Measurements from ENCODE around the gene FLNC.

DNA sequence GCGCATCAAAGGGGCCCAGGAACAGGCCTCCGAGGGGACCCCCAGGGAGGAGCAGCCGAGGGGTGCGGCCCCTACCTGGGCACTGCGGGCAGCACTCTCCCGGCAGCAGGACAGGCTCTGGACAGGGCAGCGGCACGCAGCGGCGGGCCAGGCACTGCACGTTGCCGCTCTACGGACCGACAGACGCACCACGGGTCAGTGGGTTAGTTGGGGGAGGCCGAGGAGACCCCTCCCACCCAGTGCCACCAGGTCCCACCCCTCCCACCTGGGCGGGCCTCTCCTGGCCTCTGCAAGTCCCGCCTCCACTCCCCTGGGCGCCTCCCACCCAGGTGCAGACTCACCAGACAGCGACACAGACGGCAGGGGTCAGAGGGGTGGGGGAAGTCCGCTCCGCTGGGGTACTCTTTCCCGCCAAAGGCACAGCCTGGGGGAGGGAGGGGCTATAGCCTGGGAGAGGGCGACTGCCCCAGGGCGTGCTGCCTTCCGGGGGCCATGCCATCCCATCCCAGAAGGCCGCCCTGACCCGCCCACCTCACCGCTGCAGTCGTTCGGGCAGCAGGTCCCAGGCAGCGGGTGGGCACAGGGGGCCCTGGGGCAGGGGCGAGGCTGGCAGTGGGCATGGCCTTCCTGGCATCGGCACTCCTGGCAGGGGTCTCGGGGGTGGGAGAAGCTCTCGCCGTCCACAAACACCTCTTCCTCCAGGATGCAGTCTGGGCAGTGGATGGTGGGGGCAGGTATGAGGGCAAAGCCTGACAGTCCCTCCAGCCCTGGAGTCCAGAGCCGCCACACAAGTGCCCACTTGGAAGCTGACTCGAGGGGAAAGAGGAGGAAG lies 61.1 kb downstream of the FLNC start:
- TF ChIP-seq, protein P1, sequence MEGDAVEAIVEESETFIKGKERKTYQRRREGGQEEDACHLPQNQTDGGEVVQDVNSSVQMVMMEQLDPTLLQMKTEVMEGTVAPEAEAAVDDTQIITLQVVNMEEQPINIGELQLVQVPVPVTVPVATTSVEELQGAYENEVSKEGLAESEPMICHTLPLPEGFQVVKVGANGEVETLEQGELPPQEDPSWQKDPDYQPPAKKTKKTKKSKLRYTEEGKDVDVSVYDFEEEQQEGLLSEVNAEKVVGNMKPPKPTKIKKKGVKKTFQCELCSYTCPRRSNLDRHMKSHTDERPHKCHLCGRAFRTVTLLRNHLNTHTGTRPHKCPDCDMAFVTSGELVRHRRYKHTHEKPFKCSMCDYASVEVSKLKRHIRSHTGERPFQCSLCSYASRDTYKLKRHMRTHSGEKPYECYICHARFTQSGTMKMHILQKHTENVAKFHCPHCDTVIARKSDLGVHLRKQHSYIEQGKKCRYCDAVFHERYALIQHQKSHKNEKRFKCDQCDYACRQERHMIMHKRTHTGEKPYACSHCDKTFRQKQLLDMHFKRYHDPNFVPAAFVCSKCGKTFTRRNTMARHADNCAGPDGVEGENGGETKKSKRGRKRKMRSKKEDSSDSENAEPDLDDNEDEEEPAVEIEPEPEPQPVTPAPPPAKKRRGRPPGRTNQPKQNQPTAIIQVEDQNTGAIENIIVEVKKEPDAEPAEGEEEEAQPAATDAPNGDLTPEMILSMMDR (IDR thresholded peaks at IDR 0.05), result peak; percentile 16
- TF ChIP-seq EZH2 (IDR thresholded peaks at IDR 0.05), result no peak
- TF ChIP-seq EZH2phosphoT487 (IDR thresholded peaks at IDR 0.05), result peak; percentile 1
